Activated naive CD4-positive, alpha-beta T cell treated with anti-CD3 and anti-CD28 coated beads, Interleukin-2, amount 10 ng/mL, durations not matched to agents 5 hours and 36 hours (primary cell): ENCODE results near the gene NARS2. TPM values are rescaled to one million over a fixed set of nuclear protein-coding genes. Genes with fewer than 3 reads are reported as not detected.

ENCODE experiments used
- total RNA-seq, 2 experiments: library from RNA; stranded (reverse); gene quantifications; one replicate each; pipeline ENCODE4 v1.2.3, GENCODE V29; 2021

Gene NARS2
- 10 to 100 TPM; 12.6 to 13.4 TPM for total RNA-seq

GRCh38 chr11:78574386-78575381 lies at the start of gene NARS2:
NARS2 (minus strand) TSS chr11:78574864; CDS start chr11:78574488, 376 bp downstream.

GRCh38 chr11:78417175-78417887 lies 157.3 kb downstream of the NARS2 start, which contains the start of gene GAB2:
GAB2 (minus strand) TSS chr11:78417820; CDS start chr11:78417720, 100 bp downstream.

Other genes starting within 250 kb of the NARS2 start
- 10 to 100 TPM; 14.4 to 17.0 TPM for gene GAB2, start 157.0 kb downstream of the NARS2 start, total RNA-seq